HEK293 (cell line): ENCODE data around the gene PCYT1A.
A peak's percentile ranks its signal among the peaks of the same experiment; 100 is the strongest.

Source experiments
- CTCF ChIA-PET: fragments of 350-600 bp; formaldehyde crosslinking; extraction: SDS; loops from one replicate; lab custom pipeline; 2021; ENCODE audit warnings: antibody characterized with exemption; lab: Yijun Ruan, JAX
- POLR2A ChIA-PET: fragments of 300-600 bp; formaldehyde crosslinking; extraction: SDS; loops from one replicate; lab custom pipeline; 2020; ENCODE audit warnings: antibody characterized with exemption, inconsistent platforms; lab: Yijun Ruan, JAX
- H3K27ac ChIP-seq: fragments of 200-500 bp; sonication (Bioruptor generic); 2 replicates; pipeline ENCODE4 v1.5.1; 2014; ENCODE audit warnings: low read depth, low read length, control low read depth, inconsistent platforms; ENCODE audit errors: extremely low read depth
- H3K36me3 ChIP-seq, 2 experiments: fragments of 200-500 bp in 1 of 2; sonication (Bioruptor generic) in 1 of 2; 1 replicate in 1 of 2; 2 replicates in 1 of 2; pipeline ENCODE4 v1.5.1; 2014 to 2017; ENCODE audit warnings: inconsistent platforms in 2 of 2, low read length in 2 of 2; ENCODE audit not compliant: control insufficient read depth in 2 of 2, insufficient read depth in 1 of 2
- H3K4me1 ChIP-seq: fragments of 200-500 bp; sonication (Bioruptor generic); 2 replicates; pipeline ENCODE4 v1.5.1; 2014; ENCODE audit warnings: mild to moderate bottlenecking, low read length, inconsistent platforms; ENCODE audit not compliant: control insufficient read depth, insufficient read depth
- H3K4me3 ChIP-seq: 2 replicates; pipeline ENCODE4 v1.5.1; 2011; ENCODE audit warnings: low read depth, mild to moderate bottlenecking, control low read depth, low read length, moderate library complexity
- H3K9me3 ChIP-seq: fragments of 200-500 bp; sonication (Bioruptor generic); 2 replicates; pipeline ENCODE4 v1.5.1; 2014; ENCODE audit warnings: low read depth, low read length, inconsistent platforms; ENCODE audit not compliant: control insufficient read depth, insufficient read depth
- GFI1B ChIP-seq: fragments of 450-650 bp; formaldehyde crosslinking; IDR thresholded peaks from 2 replicates; pipeline ENCODE4 v1.5.1; 2016; ENCODE audit warnings: missing biosample characterization, missing genetic modification characterization
- GLIS2 ChIP-seq: fragments of 450-650 bp; formaldehyde crosslinking; IDR thresholded peaks from 2 replicates; pipeline ENCODE4 v1.5.1; 2016; ENCODE audit warnings: missing biosample characterization, missing genetic modification characterization
- KLF10 ChIP-seq: fragments of 450-650 bp; IDR thresholded peaks from 2 replicates; pipeline ENCODE4 v1.5.1; 2018; ENCODE audit warnings: missing biosample characterization, mild to moderate bottlenecking, missing genetic modification characterization
- KLF9 ChIP-seq: fragments of 450-650 bp; formaldehyde crosslinking; IDR thresholded peaks from 2 replicates; pipeline ENCODE4 v1.5.1; 2016; ENCODE audit warnings: missing biosample characterization, missing genetic modification characterization, low read depth
- SCRT2 ChIP-seq: fragments of 450-650 bp; formaldehyde crosslinking; IDR thresholded peaks from 2 replicates; pipeline ENCODE4 v1.5.1; 2016; ENCODE audit warnings: missing biosample characterization, missing genetic modification characterization
- ZNF133 ChIP-seq: fragments of 450-650 bp; formaldehyde crosslinking; IDR thresholded peaks from 2 replicates; pipeline ENCODE4 v1.5.1; 2016; ENCODE audit warnings: missing biosample characterization, missing genetic modification characterization
- ZNF214 ChIP-seq: fragments of 450-650 bp; formaldehyde crosslinking; IDR thresholded peaks from 2 replicates; pipeline ENCODE4 v1.5.1; 2017; ENCODE audit warnings: missing biosample characterization, mild to moderate bottlenecking, missing genetic modification characterization, borderline replicate concordance
- ZNF239 ChIP-seq: fragments of 450-650 bp; formaldehyde crosslinking; IDR thresholded peaks from 2 replicates; pipeline ENCODE4 v1.5.1; 2016; ENCODE audit warnings: missing biosample characterization, missing genetic modification characterization
- ZNF354C ChIP-seq: fragments of 450-650 bp; formaldehyde crosslinking; IDR thresholded peaks from 2 replicates; pipeline ENCODE4 v1.5.1; 2016; ENCODE audit warnings: missing biosample characterization, missing genetic modification characterization, low read depth, borderline replicate concordance
- ZNF394 ChIP-seq: fragments of 450-650 bp; formaldehyde crosslinking; IDR thresholded peaks from 2 replicates; pipeline ENCODE4 v1.5.1; 2016; ENCODE audit warnings: missing biosample characterization, missing genetic modification characterization, mild to moderate bottlenecking, moderate library complexity, borderline replicate concordance
- ZNF416 ChIP-seq: fragments of 450-650 bp; formaldehyde crosslinking; IDR thresholded peaks from 2 replicates; pipeline ENCODE4 v1.5.1; 2016; ENCODE audit warnings: missing biosample characterization, missing genetic modification characterization
- ZNF530 ChIP-seq: fragments of 450-650 bp; formaldehyde crosslinking; IDR thresholded peaks from 2 replicates; pipeline ENCODE4 v1.5.1; 2016; ENCODE audit warnings: low read depth, missing biosample characterization, missing genetic modification characterization
- ZNF544 ChIP-seq: fragments of 450-650 bp; formaldehyde crosslinking; IDR thresholded peaks from 2 replicates; pipeline ENCODE4 v1.5.0; 2017; ENCODE audit warnings: missing biosample characterization, missing genetic modification characterization
- ZNF560 ChIP-seq: fragments of 450-650 bp; formaldehyde crosslinking; IDR thresholded peaks from 2 replicates; pipeline ENCODE4 v1.5.1; 2017; ENCODE audit warnings: missing biosample characterization, missing genetic modification characterization, borderline replicate concordance
- ZNF621 ChIP-seq: fragments of 450-650 bp; formaldehyde crosslinking; IDR thresholded peaks from 2 replicates; pipeline ENCODE4 v1.5.1; 2017; ENCODE audit warnings: missing biosample characterization, missing genetic modification characterization
- ZSCAN23 ChIP-seq: fragments of 450-650 bp; formaldehyde crosslinking; IDR thresholded peaks from 2 replicates; pipeline ENCODE4 v1.5.1; 2016; ENCODE audit warnings: missing biosample characterization, missing genetic modification characterization
- TF ChIP-seq, protein P1 (sequence below): fragments of 450-650 bp; formaldehyde crosslinking; conservative IDR thresholded peaks from 2 replicates; pipeline ENCODE4 v1.5.1; 2016; ENCODE audit warnings: low read depth, missing biosample characterization, missing genetic modification characterization
- TF ChIP-seq, protein P2 (sequence below): fragments of 450-650 bp; formaldehyde crosslinking; IDR thresholded peaks from 2 replicates; pipeline ENCODE4 v1.5.1; 2016; ENCODE audit warnings: missing biosample characterization, missing genetic modification characterization

The PCYT1A gene

DNA sequence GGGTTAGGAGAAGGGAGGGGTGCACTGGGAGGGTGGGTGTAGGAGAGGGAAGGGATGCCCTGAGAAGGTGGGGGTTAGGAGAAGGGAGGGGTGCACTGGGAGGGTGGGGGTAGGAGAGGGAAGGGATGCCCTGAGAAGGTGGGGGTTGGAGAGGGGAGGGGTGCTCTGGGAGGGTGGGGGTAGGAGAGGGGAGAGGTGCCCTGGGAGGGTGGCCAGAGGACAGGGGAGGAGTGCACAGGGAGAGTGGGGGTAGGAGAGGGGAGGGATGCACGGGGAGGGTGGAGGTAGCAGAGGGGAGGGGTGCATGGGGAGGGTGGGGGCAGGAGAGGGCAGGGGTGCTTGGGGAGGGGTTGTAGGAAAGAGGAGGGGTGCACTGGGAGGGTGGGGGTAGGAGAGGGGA is 47.5 kb upstream of the PCYT1A start:
- POLR2A ChIA-PET: no interaction called here

DNA sequence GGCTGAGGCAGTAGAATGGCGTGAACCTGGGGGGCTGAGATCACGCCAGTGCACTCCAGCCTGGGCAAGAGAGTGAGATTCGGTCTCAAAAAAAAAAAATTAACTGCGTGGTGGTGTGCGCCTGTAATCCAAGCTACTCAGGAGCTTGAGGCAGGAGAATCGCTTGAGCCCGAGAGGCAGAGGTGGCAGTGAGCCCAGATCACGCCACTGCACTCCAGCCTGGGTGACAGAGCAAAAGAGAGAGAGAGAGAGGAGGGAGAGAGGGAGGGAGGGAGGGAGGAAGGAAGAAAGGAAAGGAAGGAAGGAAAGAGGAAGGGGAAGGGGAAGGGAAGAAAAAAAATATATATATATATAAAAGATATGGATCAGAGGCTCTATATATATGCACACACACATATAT is 44.6 kb upstream of the PCYT1A start:
- CTCF ChIA-PET: no interaction called here

More for the DNA sequence above, 47.5 kb upstream of the PCYT1A start:
- no peaks in the 10 kb centered on the region for H3K9me3 ChIP-seq
- CTCF ChIA-PET: no interaction called here
- no peak overlapping the region for H3K4me3 ChIP-seq
- TF ChIP-seq ZNF621: no peak
- TF ChIP-seq ZNF239 (tag by site-specific recombination): no peak
- no peak for TF ChIP-seq ZNF544 (tag by site-specific recombination)
- no peak for TF ChIP-seq ZSCAN23
- no peak for TF ChIP-seq ZNF416
- TF ChIP-seq GLIS2 (tag by site-specific recombination): no peak
- TF ChIP-seq KLF10 (tag by site-specific recombination): no peak
- no peak for TF ChIP-seq ZNF214 (tag by site-specific recombination)
- H3K36me3 ChIP-seq: no peaks in the 10 kb centered on the region
- no peaks in the 10 kb centered on the region for H3K4me1 ChIP-seq
- H3K27ac ChIP-seq: no peak overlapping the region

DNA sequence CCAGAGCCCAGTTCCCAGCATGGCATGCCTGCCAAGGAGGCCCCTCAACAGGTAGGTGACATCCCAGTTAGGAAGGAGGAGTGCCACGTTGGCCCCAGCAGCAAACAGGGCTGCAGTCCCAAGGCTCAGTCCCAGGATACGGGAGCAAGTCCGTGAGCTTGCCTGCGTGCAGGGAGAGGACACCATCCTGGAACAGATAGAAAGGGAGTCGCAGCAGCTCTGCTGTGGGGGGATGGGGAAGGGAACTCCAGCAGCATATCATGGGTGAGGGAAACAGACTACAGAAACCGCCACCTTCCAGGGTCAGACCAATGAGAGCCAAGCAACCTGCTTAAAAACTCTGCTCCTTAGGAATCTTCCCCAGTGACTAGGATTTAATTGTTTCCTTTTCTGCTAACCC is 39.9 kb upstream of the PCYT1A start:
- no peaks in the 10 kb centered on the region for H3K36me3 ChIP-seq
- no peaks in the 10 kb centered on the region for H3K9me3 ChIP-seq
- H3K27ac ChIP-seq: no peak overlapping the region
- H3K4me3 ChIP-seq: no peak overlapping the region
- TF ChIP-seq ZNF133: no peak
- no peak for TF ChIP-seq KLF9 (tag by site-specific recombination)
- TF ChIP-seq SCRT2 (tag by site-specific recombination): peak; percentile 72
- no peaks in the 10 kb centered on the region for H3K4me1 ChIP-seq
- ChIA-PET CTCF (no interaction called here), POLR2A (no interaction called here)

More for the DNA sequence above, 44.6 kb upstream of the PCYT1A start:
- TF ChIP-seq GFI1B (no peak), ZNF560 (tag by site-specific recombination) (no peak), ZNF530 (tag by site-specific recombination) (no peak)
- TF ChIP-seq, protein P1, sequence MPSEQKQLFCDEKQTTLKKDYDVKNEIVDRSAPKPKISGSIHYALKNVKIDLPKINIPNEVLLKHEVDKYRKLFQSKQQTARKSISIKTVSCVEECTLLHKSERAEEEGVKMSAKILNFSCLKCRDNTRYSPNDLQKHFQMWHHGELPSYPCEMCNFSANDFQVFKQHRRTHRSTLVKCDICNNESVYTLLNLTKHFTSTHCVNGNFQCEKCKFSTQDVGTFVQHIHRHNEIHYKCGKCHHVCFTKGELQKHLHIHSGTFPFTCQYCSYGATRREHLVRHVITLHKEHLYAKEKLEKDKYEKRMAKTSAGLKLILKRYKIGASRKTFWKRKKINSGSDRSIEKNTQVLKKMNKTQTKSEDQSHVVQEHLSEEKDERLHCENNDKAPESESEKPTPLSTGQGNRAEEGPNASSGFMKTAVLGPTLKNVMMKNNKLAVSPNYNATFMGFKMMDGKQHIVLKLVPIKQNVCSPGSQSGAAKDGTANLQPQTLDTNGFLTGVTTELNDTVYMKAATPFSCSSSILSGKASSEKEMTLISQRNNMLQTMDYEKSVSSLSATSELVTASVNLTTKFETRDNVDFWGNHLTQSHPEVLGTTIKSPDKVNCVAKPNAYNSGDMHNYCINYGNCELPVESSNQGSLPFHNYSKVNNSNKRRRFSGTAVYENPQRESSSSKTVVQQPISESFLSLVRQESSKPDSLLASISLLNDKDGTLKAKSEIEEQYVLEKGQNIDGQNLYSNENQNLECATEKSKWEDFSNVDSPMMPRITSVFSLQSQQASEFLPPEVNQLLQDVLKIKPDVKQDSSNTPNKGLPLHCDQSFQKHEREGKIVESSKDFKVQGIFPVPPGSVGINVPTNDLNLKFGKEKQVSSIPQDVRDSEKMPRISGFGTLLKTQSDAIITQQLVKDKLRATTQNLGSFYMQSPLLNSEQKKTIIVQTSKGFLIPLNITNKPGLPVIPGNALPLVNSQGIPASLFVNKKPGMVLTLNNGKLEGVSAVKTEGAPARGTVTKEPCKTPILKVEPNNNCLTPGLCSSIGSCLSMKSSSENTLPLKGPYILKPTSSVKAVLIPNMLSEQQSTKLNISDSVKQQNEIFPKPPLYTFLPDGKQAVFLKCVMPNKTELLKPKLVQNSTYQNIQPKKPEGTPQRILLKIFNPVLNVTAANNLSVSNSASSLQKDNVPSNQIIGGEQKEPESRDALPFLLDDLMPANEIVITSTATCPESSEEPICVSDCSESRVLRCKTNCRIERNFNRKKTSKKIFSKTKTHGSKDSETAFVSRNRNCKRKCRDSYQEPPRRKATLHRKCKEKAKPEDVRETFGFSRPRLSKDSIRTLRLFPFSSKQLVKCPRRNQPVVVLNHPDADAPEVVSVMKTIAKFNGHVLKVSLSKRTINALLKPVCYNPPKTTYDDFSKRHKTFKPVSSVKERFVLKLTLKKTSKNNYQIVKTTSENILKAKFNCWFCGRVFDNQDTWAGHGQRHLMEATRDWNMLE: no peak
- H3K9me3 ChIP-seq: no peaks in the 10 kb centered on the region
- H3K36me3 ChIP-seq: no peaks in the 10 kb centered on the region
- H3K4me3 ChIP-seq: no peak overlapping the region
- POLR2A ChIA-PET: no interaction called here
- H3K4me1 ChIP-seq: no peaks in the 10 kb centered on the region
- no peak overlapping the region for H3K27ac ChIP-seq

DNA sequence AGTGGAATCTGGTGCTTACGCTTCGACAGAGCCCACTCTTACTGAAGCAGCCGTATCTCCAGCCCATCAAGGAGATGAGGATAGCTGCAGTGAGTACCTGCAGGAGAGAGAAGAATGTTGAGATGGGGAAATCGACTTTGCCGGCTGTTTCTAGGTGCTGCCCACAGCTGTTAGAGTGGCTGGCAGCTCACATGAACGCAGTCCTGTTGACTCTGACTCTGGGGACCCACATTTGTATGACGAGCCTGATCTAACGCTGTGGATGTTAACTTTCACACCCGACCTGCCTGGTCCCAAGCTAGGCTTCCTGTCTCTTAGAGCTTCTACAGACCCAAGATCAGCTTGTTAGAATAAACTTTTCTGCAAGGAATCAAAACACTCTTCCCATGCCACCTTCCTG is 39.4 kb upstream of the PCYT1A start:
- no peaks in the 10 kb centered on the region for H3K4me1 ChIP-seq
- no peak for TF ChIP-seq ZNF354C (tag by site-specific recombination)
- no peak for TF ChIP-seq ZNF394 (tag by site-specific recombination)
- TF ChIP-seq, protein P2, sequence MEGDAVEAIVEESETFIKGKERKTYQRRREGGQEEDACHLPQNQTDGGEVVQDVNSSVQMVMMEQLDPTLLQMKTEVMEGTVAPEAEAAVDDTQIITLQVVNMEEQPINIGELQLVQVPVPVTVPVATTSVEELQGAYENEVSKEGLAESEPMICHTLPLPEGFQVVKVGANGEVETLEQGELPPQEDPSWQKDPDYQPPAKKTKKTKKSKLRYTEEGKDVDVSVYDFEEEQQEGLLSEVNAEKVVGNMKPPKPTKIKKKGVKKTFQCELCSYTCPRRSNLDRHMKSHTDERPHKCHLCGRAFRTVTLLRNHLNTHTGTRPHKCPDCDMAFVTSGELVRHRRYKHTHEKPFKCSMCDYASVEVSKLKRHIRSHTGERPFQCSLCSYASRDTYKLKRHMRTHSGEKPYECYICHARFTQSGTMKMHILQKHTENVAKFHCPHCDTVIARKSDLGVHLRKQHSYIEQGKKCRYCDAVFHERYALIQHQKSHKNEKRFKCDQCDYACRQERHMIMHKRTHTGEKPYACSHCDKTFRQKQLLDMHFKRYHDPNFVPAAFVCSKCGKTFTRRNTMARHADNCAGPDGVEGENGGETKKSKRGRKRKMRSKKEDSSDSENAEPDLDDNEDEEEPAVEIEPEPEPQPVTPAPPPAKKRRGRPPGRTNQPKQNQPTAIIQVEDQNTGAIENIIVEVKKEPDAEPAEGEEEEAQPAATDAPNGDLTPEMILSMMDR: no peak
- H3K9me3 ChIP-seq: no peaks in the 10 kb centered on the region
- H3K36me3 ChIP-seq: no peaks in the 10 kb centered on the region
- ChIA-PET POLR2A (no interaction called here), CTCF (no interaction called here)
- H3K27ac ChIP-seq: no peak overlapping the region
- no peak overlapping the region for H3K4me3 ChIP-seq
